Mucosa of rectum (tissue), 2 donors: Measurements from ENCODE around the gene CRKL.
"Not testable (repeated sequence)": the region's sequence is repeated elsewhere in the genome, so short reads cannot be mapped to it uniquely, and the experiment has no call there.

Experiments
- H3K27ac ChIP-seq, 2 donors: one replicate each; pipeline ENCODE4 v1.7.0; 2013; ENCODE audit warnings: inconsistent platforms in 2 of 2, low read depth in 2 of 2, low read length in 2 of 2
- H3K27me3 ChIP-seq, 2 donors: one replicate each; pipeline ENCODE4 v1.7.0; 2013; ENCODE audit warnings: low read length in 2 of 2; ENCODE audit not compliant: control insufficient read depth in 2 of 2, insufficient read depth in 2 of 2
- H3K36me3 ChIP-seq, 2 donors: one replicate each; pipeline ENCODE4 v1.7.0; 2013; ENCODE audit warnings: low read length in 2 of 2; ENCODE audit not compliant: control insufficient read depth in 2 of 2, insufficient read depth in 2 of 2
- H3K4me1 ChIP-seq, 2 donors: one replicate each; pipeline ENCODE4 v1.7.0; 2013; ENCODE audit warnings: low read length in 2 of 2, mild to moderate bottlenecking in 1 of 2; ENCODE audit not compliant: control insufficient read depth in 2 of 2, insufficient read depth in 2 of 2
- H3K4me3 ChIP-seq, 2 donors: one replicate each; pipeline ENCODE4 v1.7.0; 2013; ENCODE audit warnings: low read length in 2 of 2
- H3K9ac ChIP-seq, 2 donors: one replicate each; pipeline ENCODE4 v1.7.0; 2013; ENCODE audit warnings: low read length in 2 of 2, low read depth in 1 of 2, mild to moderate bottlenecking in 1 of 2
- H3K9me3 ChIP-seq, 2 donors: one replicate each; pipeline ENCODE4 v1.7.0; 2013; ENCODE audit warnings: low read length in 2 of 2; ENCODE audit not compliant: control insufficient read depth in 2 of 2
- donor health status: healthy.
- donor health status: Normal muscosa, but diverticular disease.

The CRKL gene

GRCh38 chr22:20966883-20967696, 49.9 kb downstream of the CRKL start, which contains the start of gene AIFM3:
TSS of gene AIFM3 (plus strand) at chr22:20967255. CDS start at chr22:20967945, 690 bp downstream.
- Histone ChIP-seq H3K27me3 (no peaks in the 10 kb centered on the region), H3K27ac (peak within 1 kb of the TSS; percentile 89 to 94), H3K9ac (peak within 1 kb of the TSS; percentile 44 to 85), H3K4me1 (peaks cover 29 to 33% of the 10 kb centered on the region in 2 donors), H3K4me3 (peak within 1 kb of the TSS; percentile 42 to 62), H3K36me3 (peaks cover 2 to 3% of the 10 kb centered on the region in 2 donors), H3K9me3 (no peaks in the 10 kb centered on the region)

GRCh38 chr22:20967697-20968211, 50.5 kb downstream of the CRKL start:
- peaks cover 29 to 33% of the 10 kb centered on the region in 2 donors for H3K4me1 ChIP-seq
- H3K9me3 ChIP-seq: no peaks in the 10 kb centered on the region
- H3K4me3 ChIP-seq: no peak overlapping the region
- no peaks in the 10 kb centered on the region for H3K27me3 ChIP-seq
- no peak overlapping the region for H3K9ac ChIP-seq
- H3K27ac ChIP-seq: no peak overlapping the region
- peaks cover 2 to 3% of the 10 kb centered on the region in 2 donors for H3K36me3 ChIP-seq

GRCh38 chr22:20968281-20968977, 51.2 kb downstream of the CRKL start:
- Histone ChIP-seq H3K9ac (no peak overlapping the region), H3K9me3 (no peaks in the 10 kb centered on the region), H3K27ac (no peak overlapping the region), H3K4me1 (peaks cover 29 to 33% of the 10 kb centered on the region in 2 donors), H3K4me3 (no peak overlapping the region), H3K27me3 (no peaks in the 10 kb centered on the region), H3K36me3 (peaks cover 2 to 3% of the 10 kb centered on the region in 2 donors)

- H3K9ac ChIP-seq: no peak overlapping the region
- no peaks in the 10 kb centered on the region for H3K27me3 ChIP-seq
- H3K36me3 ChIP-seq: peaks cover 5 to 6% of the 10 kb centered on the region in 2 donors
- H3K4me1 ChIP-seq: peaks cover 11 to 14% of the 10 kb centered on the region in 2 donors
- H3K27ac ChIP-seq: no peak overlapping the region
- H3K9me3 ChIP-seq: no peaks in the 10 kb centered on the region
- no peak overlapping the region for H3K4me3 ChIP-seq
Observed at GRCh38 chr22:20970939-20971657, 53.9 kb downstream of the CRKL start.

- not testable (repeated sequence) for H3K4me1 ChIP-seq, H3K27me3 ChIP-seq, H3K9ac ChIP-seq, H3K36me3 ChIP-seq, H3K27ac ChIP-seq, H3K9me3 ChIP-seq, H3K4me3 ChIP-seq
Observed at GRCh38 chr22:20972014-20972694, 54.9 kb downstream of the CRKL start.

GRCh38 chr22:20972933-20973577, 55.8 kb downstream of the CRKL start:
- Histone ChIP-seq H3K9me3 (no peaks in the 10 kb centered on the region), H3K4me3 (no peak overlapping the region), H3K36me3 (peaks cover 8 to 9% of the 10 kb centered on the region in 2 donors), H3K27ac (no peak overlapping the region), H3K4me1 (peaks cover 0 to 2% of the 10 kb centered on the region in 2 donors), H3K9ac (no peak overlapping the region), H3K27me3 (no peaks in the 10 kb centered on the region)

- Histone ChIP-seq H3K4me1 (no peaks in the 10 kb centered on the region), H3K36me3 (peaks cover 9 to 12% of the 10 kb centered on the region in 2 donors), H3K27ac (no peak overlapping the region), H3K9me3 (no peaks in the 10 kb centered on the region), H3K4me3 (no peak overlapping the region), H3K9ac (no peak overlapping the region), H3K27me3 (no peaks in the 10 kb centered on the region)
Observed at GRCh38 chr22:20973634-20974286, 56.6 kb downstream of the CRKL start.

GRCh38 chr22:20974336-20974955, 57.2 kb downstream of the CRKL start:
- H3K36me3 ChIP-seq: peaks cover 9 to 12% of the 10 kb centered on the region in 2 donors
- H3K4me1 ChIP-seq: peaks cover under 1 to 1% of the 10 kb centered on the region in 2 donors
- no peaks in the 10 kb centered on the region for H3K9me3 ChIP-seq

More at GRCh38 chr22:20974336-20974955, 57.2 kb downstream of the CRKL start:
- H3K4me3 ChIP-seq: no peak overlapping the region
- H3K27me3 ChIP-seq: no peaks in the 10 kb centered on the region
- no peak overlapping the region for H3K27ac ChIP-seq
- H3K9ac ChIP-seq: no peak overlapping the region
